BJ (cell line): ENCODE measurements around the gene MARK2. TPM values are rescaled to one million over a fixed set of nuclear protein-coding genes. Genes with fewer than 3 reads are reported as not detected.
"Not testable (repeated sequence)": the region's sequence is repeated elsewhere in the genome, so short reads cannot be mapped to it uniquely, and the experiment has no call there.

Experiments
- CTCF ChIA-PET: fragments of 350-600 bp; formaldehyde crosslinking; extraction: SDS; loops from one replicate; lab custom pipeline; 2021; ENCODE audit warnings: antibody characterized with exemption, inconsistent platforms; lab: Yijun Ruan, JAX
- POLR2A ChIA-PET: fragments of 300-600 bp; sonication (Branson Sonifier 250); formaldehyde crosslinking; extraction: SDS; loops from one replicate; lab custom pipeline; 2021; ENCODE audit warnings: antibody characterized with exemption; lab: Charles Lee
- DNase-seq: peaks from one replicate; pipeline ENCODE4 v3.0.0-alpha.2; 2011; ENCODE audit warnings: low read depth
- H3K27me3 ChIP-seq: 2 replicates; pipeline ENCODE4 v1.6.0; 2011; ENCODE audit warnings: low read length; ENCODE audit not compliant: control insufficient read depth, insufficient read depth
- H3K36me3 ChIP-seq: 2 replicates; pipeline ENCODE4 v1.5.1; 2011; ENCODE audit warnings: low read length; ENCODE audit not compliant: control insufficient read depth, insufficient read depth
- H3K4me3 ChIP-seq: 2 replicates; pipeline ENCODE4 v1.5.1; 2011; ENCODE audit warnings: low read depth, mild to moderate bottlenecking, control low read depth, low read length
- CTCF ChIP-seq: IDR thresholded peaks from 2 replicates; pipeline ENCODE4 v1.5.1; 2011; ENCODE audit warnings: low read depth, mild to moderate bottlenecking, control low read depth, inconsistent platforms, low read length, moderate library complexity; ENCODE audit not compliant: insufficient read depth
- polyA plus RNA-seq: library from polyadenylated mRNA; depleted of rRNA; stranded (reverse); fragments of >200 nt; gene quantifications from 2 replicates; pipeline ENCODE4 v1.2.3, GENCODE V29; 2011

MARK2 gene
- polyA plus RNA-seq, 1 experiment = 13.8 TPM

- POLR2A ChIA-PET = no interaction called here
Observed at GRCh38 chr11:63858628-63859550, 20.0 kb downstream of the MARK2 start.

DNA sequence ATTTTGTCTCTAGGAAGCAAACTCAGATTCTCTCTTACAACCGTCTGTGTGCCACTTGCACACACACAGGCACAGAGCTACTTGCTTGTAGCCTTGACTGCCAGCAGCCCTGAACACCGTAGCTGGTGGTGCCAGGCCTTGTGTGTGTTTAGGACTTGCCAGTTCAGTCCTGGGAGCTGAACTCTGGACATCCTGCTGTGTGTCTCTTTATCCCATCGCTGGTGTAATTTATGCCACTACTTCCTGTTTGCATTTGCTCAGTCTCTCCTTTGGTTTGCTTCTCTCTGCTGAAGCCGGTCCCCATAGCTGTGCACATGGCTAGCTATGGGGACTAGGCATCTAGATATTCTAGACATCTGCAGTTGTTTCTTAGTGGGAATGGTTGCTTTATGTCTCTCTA is 24.0 kb downstream of the MARK2 start:
- ChIA-PET POLR2A (no interaction called here), CTCF (interaction anchor here (0.6 to 1.4 kb wide), 4 partner anchors 9 to 25 kb away, joined by 3 to 6 read pairs (median 3); no protein-coding TSS in a partner anchor)

More at GRCh38 chr11:63858628-63859550, 20.0 kb downstream of the MARK2 start:
- no peak for TF ChIP-seq CTCF
- CTCF ChIA-PET = interaction anchor here (0.6 kb wide), 1 partner anchor 35 kb away, joined by 3 read pairs; no protein-coding TSS in a partner anchor
- Histone ChIP-seq H3K36me3 (peaks cover 4% of the 10 kb centered on the region), H3K27me3 (no peaks in the 10 kb centered on the region), H3K4me3 (no peak overlapping the region)
- DNase-seq = no peak

DNA sequence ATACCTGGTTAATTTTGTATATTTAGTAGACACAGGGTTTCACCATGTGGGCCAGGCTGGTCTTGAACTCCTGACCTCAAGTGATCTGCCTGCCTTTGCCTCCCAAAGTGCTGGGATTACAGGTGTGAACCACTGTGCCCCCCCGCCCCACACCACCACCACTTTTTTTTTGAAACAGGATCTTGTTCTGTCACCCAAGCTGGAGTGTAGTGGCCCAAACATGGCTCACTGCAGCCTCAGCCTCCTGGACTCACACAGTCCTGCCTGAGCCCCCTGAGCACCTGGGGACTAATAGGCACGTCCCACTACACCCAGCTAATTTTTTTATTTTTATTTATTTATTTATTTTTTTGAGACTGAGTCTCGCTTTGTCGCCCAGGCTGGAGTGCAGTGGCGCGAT is 24.7 kb downstream of the MARK2 start:
- CTCF ChIA-PET = interaction anchor here (1.0 kb wide), 1 partner anchor 13 kb away, joined by 6 read pairs; no protein-coding TSS in a partner anchor
- DNase-seq, H3K4me3 ChIP-seq, POLR2A ChIA-PET, H3K27me3 ChIP-seq, H3K36me3 ChIP-seq: not testable (repeated sequence)

More for the DNA sequence above, 24.0 kb downstream of the MARK2 start:
- no peak for TF ChIP-seq CTCF
- H3K27me3 ChIP-seq = no peaks in the 10 kb centered on the region
- DNase-seq = no peak
- H3K36me3 ChIP-seq = peaks cover 4% of the 10 kb centered on the region
- H3K4me3 ChIP-seq = no peak overlapping the region

GRCh38 chr11:63866211-63866610 is 27.3 kb downstream of the MARK2 start:
- Histone ChIP-seq H3K27me3 (no peaks in the 10 kb centered on the region), H3K4me3 (no peak overlapping the region), H3K36me3 (peaks cover 5% of the 10 kb centered on the region)
- no peak for TF ChIP-seq CTCF
- DNase-seq = no peak
- ChIA-PET CTCF (no interaction called here), POLR2A (no interaction called here)

DNA sequence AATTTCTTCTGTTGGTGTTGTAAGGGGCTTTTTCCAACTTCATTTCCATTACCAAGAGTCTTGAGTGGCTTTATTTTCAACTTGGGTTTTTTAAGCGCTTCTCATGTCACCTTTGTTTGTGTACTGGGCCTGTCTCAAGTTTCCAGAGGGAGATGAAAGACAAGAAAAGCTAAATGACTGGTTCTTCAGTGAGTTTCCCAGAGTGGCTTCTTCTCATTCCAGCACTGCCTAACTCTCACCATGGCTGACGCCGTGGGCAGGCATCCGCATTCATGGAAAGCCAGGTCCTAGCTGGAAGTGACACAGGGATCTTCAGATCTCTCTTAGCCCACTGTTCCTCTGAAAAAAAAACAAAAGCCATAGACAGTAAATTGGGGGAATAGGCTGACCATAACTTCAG is 28.6 kb downstream of the MARK2 start:
- ChIA-PET CTCF (interaction anchor here (1.2 kb wide), 1 partner anchor 30 kb away, joined by 3 read pairs; no protein-coding TSS in a partner anchor), POLR2A (no interaction called here)
- H3K27me3 ChIP-seq = no peaks in the 10 kb centered on the region
- DNase-seq = no peak
- no peak overlapping the region for H3K4me3 ChIP-seq
- peaks cover 2% of the 10 kb centered on the region; the same call in 1 of the 2 replicates for H3K36me3 ChIP-seq
- no peak for TF ChIP-seq CTCF
